NT2/D1 (cell line): ENCODE results near the gene UBTFL1.
"Not testable (repeated sequence)": the region's sequence is repeated elsewhere in the genome, so short reads cannot be mapped to it uniquely, and the experiment has no call there.

Source experiments
- DNase-seq: peaks from one replicate; pipeline ENCODE4 v3.0.0-alpha.2; 2011; ENCODE audit warnings: low read depth, low spot score
- H3K27me3 ChIP-seq: 2 replicates; pipeline ENCODE4 v1.6.0; 2011; ENCODE audit warnings: mild to moderate bottlenecking; ENCODE audit not compliant: insufficient read length, insufficient read depth
- H3K36me3 ChIP-seq: 2 replicates; pipeline ENCODE4 v1.6.1; 2011; ENCODE audit warnings: mild to moderate bottlenecking, low read length, mixed read lengths; ENCODE audit not compliant: insufficient read depth, insufficient read length
- H3K4me1 ChIP-seq: 2 replicates; pipeline ENCODE4 v1.5.1; 2011; ENCODE audit not compliant: insufficient read depth, insufficient read length
- H3K4me3 ChIP-seq: 2 replicates; pipeline ENCODE4 v1.5.1; 2011; ENCODE audit warnings: low read depth; ENCODE audit not compliant: insufficient read length
- H3K9ac ChIP-seq: 2 replicates; pipeline ENCODE4 v1.6.0; 2011; ENCODE audit warnings: low read depth; ENCODE audit not compliant: insufficient read length
- H3K9me3 ChIP-seq: 2 replicates; pipeline ENCODE4 v1.5.1; 2011; ENCODE audit warnings: mild to moderate bottlenecking, low read length; ENCODE audit not compliant: insufficient read depth
- SUZ12 ChIP-seq: IDR thresholded peaks from 2 replicates; pipeline ENCODE4 v1.6.1; 2011; ENCODE audit not compliant: insufficient read length, insufficient read depth; ENCODE audit errors: extremely low read depth
- YY1 ChIP-seq: IDR thresholded peaks from 2 replicates; pipeline ENCODE4 v1.6.1; 2011; ENCODE audit not compliant: insufficient read length, insufficient read depth
- ZNF274 ChIP-seq: IDR thresholded peaks from 2 replicates; pipeline ENCODE4 v1.6.1; 2011; ENCODE audit warnings: mild to moderate bottlenecking, low read depth, low read length

The UBTFL1 gene

GRCh38 chr11:90085650-90086049 is at the start of gene UBTFL1:
UBTFL1 (plus strand) TSS chr11:90085950; CDS start chr11:90085950, 0 bp downstream.
- H3K27me3 ChIP-seq, H3K4me1 ChIP-seq, H3K36me3 ChIP-seq, H3K4me3 ChIP-seq, H3K9ac ChIP-seq, H3K9me3 ChIP-seq, DNase-seq: not testable (repeated sequence)

- not testable (repeated sequence) for H3K4me3 ChIP-seq, H3K27me3 ChIP-seq, H3K36me3 ChIP-seq, H3K4me1 ChIP-seq, H3K9ac ChIP-seq, DNase-seq, H3K9me3 ChIP-seq
These were observed 34.0 kb upstream of the UBTFL1 start for GRCh38 chr11:90051591-90052209.

DNA sequence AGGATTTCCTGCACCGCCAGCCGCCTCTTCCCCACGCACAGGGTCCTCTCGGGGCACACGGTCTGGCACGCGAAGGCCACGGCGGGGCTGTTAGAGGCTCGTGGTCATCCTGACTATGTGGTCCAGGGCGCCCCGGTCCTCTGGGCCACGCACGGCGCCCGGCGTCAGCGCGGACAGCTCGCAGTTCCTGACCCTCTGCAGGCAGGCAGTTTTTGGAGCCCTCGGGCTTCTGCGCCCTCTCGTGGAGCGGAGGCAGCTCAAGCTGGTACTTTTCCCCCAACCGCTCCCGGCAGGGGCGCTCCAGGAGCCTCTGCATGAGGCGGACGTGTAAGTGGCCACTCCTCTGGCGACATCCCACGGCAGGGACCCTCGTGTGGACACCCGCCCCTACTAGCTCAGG is 33.4 kb upstream of the UBTFL1 start:
- H3K9me3 ChIP-seq, DNase-seq, H3K36me3 ChIP-seq, H3K27me3 ChIP-seq, H3K9ac ChIP-seq, H3K4me1 ChIP-seq, H3K4me3 ChIP-seq: not testable (repeated sequence)

DNA sequence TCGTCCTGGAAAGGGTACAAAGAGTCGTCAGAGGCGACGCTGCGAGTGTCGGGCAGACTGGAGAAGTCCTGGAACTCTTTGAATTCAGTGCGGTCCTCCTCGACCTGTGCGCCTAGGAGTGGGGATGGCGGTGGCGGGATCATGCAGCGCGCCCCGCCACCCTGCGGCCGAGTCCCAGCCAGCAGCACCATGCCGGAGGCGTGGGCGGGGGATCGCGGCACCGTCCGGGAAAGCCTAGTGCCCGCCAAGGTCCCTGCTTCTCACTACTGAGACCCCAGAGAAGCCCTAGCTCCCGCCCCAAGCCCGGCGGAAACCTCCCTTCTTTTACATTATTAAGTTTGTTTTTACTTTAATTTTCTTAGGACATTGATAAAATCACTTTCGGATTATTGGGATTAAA is 32.2 kb upstream of the UBTFL1 start:
- not testable (repeated sequence) for H3K9me3 ChIP-seq, DNase-seq, H3K4me3 ChIP-seq, H3K36me3 ChIP-seq, H3K9ac ChIP-seq, H3K4me1 ChIP-seq, H3K27me3 ChIP-seq

GRCh38 chr11:90088731-90089130 is 3.0 kb downstream of the UBTFL1 start:
- not testable (repeated sequence) for H3K36me3 ChIP-seq, H3K4me1 ChIP-seq, DNase-seq, H3K4me3 ChIP-seq, H3K9ac ChIP-seq, H3K9me3 ChIP-seq, H3K27me3 ChIP-seq

- H3K9ac ChIP-seq, H3K9me3 ChIP-seq, H3K4me1 ChIP-seq, DNase-seq, H3K27me3 ChIP-seq, H3K4me3 ChIP-seq, H3K36me3 ChIP-seq: not testable (repeated sequence)
These were observed 9.6 kb downstream of the UBTFL1 start for GRCh38 chr11:90095230-90095924.

DNA sequence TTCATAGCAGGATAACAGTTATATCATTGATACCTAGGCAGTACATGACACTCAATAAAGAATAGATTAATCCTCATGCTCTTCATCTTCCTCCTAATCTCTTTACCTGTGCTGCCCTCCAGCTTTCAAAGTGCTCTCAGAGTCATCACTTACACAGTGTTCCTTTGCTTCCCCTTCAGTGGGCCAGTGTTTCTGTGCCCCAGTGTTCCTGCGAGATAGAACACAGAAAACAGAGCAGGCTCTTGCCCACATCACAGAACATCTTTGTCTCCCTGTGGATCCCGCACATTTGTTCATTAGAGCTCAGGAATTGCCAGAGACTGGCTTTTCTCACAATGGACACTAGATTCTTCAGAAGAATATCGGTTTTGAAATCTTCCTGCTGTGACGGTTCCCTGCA is 12.5 kb downstream of the UBTFL1 start:
- not testable (repeated sequence) for H3K4me1 ChIP-seq, H3K9me3 ChIP-seq, DNase-seq

DNA sequence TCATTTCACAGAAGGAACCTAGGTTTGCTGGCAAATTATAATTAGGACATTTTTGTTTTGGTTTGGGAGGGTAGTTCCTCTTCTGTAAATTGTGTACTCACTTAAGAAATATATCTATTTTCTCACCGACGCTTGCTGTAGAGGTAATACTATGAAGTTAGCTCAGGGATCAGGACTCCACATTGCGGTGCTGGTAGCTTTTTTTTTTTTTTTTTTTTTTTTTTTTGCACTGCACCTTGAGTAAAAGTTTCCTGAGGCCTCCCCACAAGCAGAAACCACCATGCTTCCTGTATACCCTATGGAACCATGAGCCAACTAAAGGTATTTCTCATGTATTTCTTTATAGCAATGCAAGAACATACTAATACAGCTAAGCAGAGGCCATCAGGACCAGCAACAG is 14.7 kb downstream of the UBTFL1 start:
- H3K4me3 ChIP-seq: no peak overlapping the region
- no peaks in the 10 kb centered on the region for H3K4me1 ChIP-seq
- no peaks in the 10 kb centered on the region for H3K27me3 ChIP-seq
- no peak for TF ChIP-seq YY1
- TF ChIP-seq SUZ12: no peak
- TF ChIP-seq ZNF274: no peak
- H3K9ac ChIP-seq: no peak overlapping the region
- no peak for DNase-seq
- H3K9me3 ChIP-seq: no peaks in the 10 kb centered on the region
- no peaks in the 10 kb centered on the region for H3K36me3 ChIP-seq

More for the DNA sequence above, 12.5 kb downstream of the UBTFL1 start:
- not testable (repeated sequence) for H3K36me3 ChIP-seq, H3K4me3 ChIP-seq, H3K9ac ChIP-seq, H3K27me3 ChIP-seq

DNA sequence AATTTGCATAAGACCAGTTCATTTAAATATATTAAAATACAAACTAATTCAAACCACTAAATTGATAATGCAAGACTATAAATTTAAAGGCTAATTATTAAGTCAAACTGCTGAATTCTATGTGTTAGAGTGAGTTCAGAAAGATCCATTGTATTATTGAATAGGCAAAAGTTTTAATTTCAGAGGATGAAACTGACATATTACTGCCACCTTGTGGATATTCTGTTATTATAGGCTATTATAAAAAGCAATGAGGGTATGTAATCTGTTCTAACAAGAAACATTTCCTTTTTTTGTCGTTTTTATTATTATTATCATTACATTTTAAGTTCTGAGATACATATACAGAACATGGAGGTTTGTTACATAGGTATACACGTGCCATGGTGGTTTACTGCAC is 27.8 kb downstream of the UBTFL1 start:
- no peaks in the 10 kb centered on the region for H3K4me1 ChIP-seq
- H3K9ac ChIP-seq: no peak overlapping the region
- no peaks in the 10 kb centered on the region for H3K36me3 ChIP-seq
- no peak for DNase-seq
- no peak for TF ChIP-seq ZNF274
- TF ChIP-seq YY1: no peak
- TF ChIP-seq SUZ12: no peak
- H3K27me3 ChIP-seq: no peaks in the 10 kb centered on the region
- no peak overlapping the region for H3K4me3 ChIP-seq
- no peaks in the 10 kb centered on the region for H3K9me3 ChIP-seq
